GM12878 (cell line): Measurements from ENCODE around the gene TOR2A. TPM values are rescaled to one million over a fixed set of nuclear protein-coding genes. Genes with fewer than 3 reads are reported as not detected.

Source experiments
- ATAC-seq: fragments of 200-7000 bp; cut with Tn5 transposase; 3 replicates; pipeline ENCODE4 v1.9.1; 2020; ENCODE audit warnings: mild to moderate bottlenecking, moderate library complexity
- BruUV-seq: library from RNA; stranded (reverse); fragments of 400-500 nt; replicated peaks from 2 replicates; lab custom pipeline; 2021; lab: Mats Ljungman, UMichigan
- CTCF ChIA-PET: fragments of 300-600 bp; sonication (Branson Sonifier 250); formaldehyde crosslinking; extraction: SDS; loops from one replicate; lab custom pipeline; 2021; ENCODE audit warnings: inconsistent platforms; lab: Yijun Ruan, JAX
- POLR2A ChIA-PET: fragments of 350-600 bp; formaldehyde crosslinking; extraction: SDS; loops from one replicate; lab custom pipeline; 2021; ENCODE audit warnings: inconsistent platforms; lab: Charles Lee
- RAD21 ChIA-PET: fragments of 300-600 bp; sonication (Branson Sonifier 250); formaldehyde crosslinking; loops from one replicate; lab custom pipeline; 2023; ENCODE audit warnings: antibody characterized with exemption; ENCODE audit not compliant: unreplicated experiment; lab: Charles Lee
- SMC1A ChIA-PET: fragments of 300-600 bp; sonication (Branson Sonifier 250); formaldehyde crosslinking; loops from one replicate; lab custom pipeline; 2023; ENCODE audit not compliant: unreplicated experiment, uncharacterized antibody; lab: Charles Lee
- DNase-seq: peaks from one replicate; pipeline ENCODE4 v3.0.0-alpha.2; 2011; ENCODE audit warnings: low read depth, low spot score
- FAIRE-seq: peaks from 3 replicates; lab custom pipeline; 2011; peaks lifted over from hg19 to GRCh38; lab: Jason Lieb, UNC
- H2AFZ ChIP-seq: 2 replicates; pipeline ENCODE4 v1.6.0; 2011; ENCODE audit warnings: low read depth, low read length, control low read depth; ENCODE audit not compliant: control insufficient read depth
- H3K27ac ChIP-seq: 2 replicates; pipeline ENCODE4 v1.5.1; 2011; ENCODE audit warnings: control low read depth; ENCODE audit not compliant: control insufficient read depth, insufficient read depth
- H3K27me3 ChIP-seq, 2 experiments: replicated peaks in 1 of 2; 2 replicates each; pipeline versions ENCODE4 v1.6.0 to v1.6.1; 2011; ENCODE audit warnings: low read length in 1 of 2; ENCODE audit not compliant: control insufficient read depth in 2 of 2, insufficient read depth in 2 of 2
- H3K36me3 ChIP-seq, 2 experiments: 2 replicates each; pipeline ENCODE4 v1.5.1; 2011; ENCODE audit warnings: low read length in 1 of 2; ENCODE audit not compliant: control insufficient read depth in 2 of 2, insufficient read depth in 2 of 2
- H3K4me1 ChIP-seq: 2 replicates; pipeline ENCODE4 v1.6.1; 2011; ENCODE audit warnings: mild to moderate bottlenecking, low read length, moderate library complexity, mixed read lengths; ENCODE audit not compliant: control insufficient read depth, insufficient read depth
- H3K4me2 ChIP-seq: 2 replicates; pipeline ENCODE4 v1.6.0; 2011; ENCODE audit warnings: control low read depth; ENCODE audit not compliant: control insufficient read depth, insufficient read depth
- H3K4me3 ChIP-seq: fragments of 200-600 bp; sonication (generic); 2 replicates; pipeline ENCODE4 v1.5.1; 2016
- H3K79me2 ChIP-seq: 2 replicates; pipeline ENCODE4 v1.6.0; 2011; ENCODE audit warnings: low read length; ENCODE audit not compliant: control insufficient read depth, insufficient read depth
- H3K9ac ChIP-seq: 2 replicates; pipeline ENCODE4 v1.8.0; 2011; ENCODE audit warnings: low read length, control low read depth, mixed read lengths; ENCODE audit not compliant: control insufficient read depth, insufficient read depth
- H3K9me3 ChIP-seq: replicated peaks from 3 replicates; pipeline ENCODE4 v1.5.1; 2011; ENCODE audit warnings: mild to moderate bottlenecking, low read length; ENCODE audit not compliant: control insufficient read depth, insufficient read depth
- H4K20me1 ChIP-seq: 2 replicates; pipeline ENCODE4 v1.6.0; 2011; ENCODE audit not compliant: control insufficient read depth, insufficient read depth
- ATF7 ChIP-seq: fragments of 450-650 bp; IDR thresholded peaks from 2 replicates; pipeline ENCODE4 v1.6.1; 2016; ENCODE audit warnings: low read depth, mild to moderate bottlenecking
- CBX3 ChIP-seq: fragments of 200-600 bp; sonication (generic); IDR thresholded peaks from 2 replicates; pipeline ENCODE4 v1.6.1; 2016; ENCODE audit warnings: low read depth, borderline replicate concordance
- CREB1 ChIP-seq: IDR thresholded peaks from 2 replicates; pipeline ENCODE4 v1.6.1; 2012; ENCODE audit warnings: low read depth, mild to moderate bottlenecking, inconsistent platforms
- FOXM1 ChIP-seq: IDR thresholded peaks from 2 replicates; pipeline ENCODE4 v1.6.1; 2012; ENCODE audit warnings: low read depth, mild to moderate bottlenecking, inconsistent platforms, low read length, moderate library complexity
- IKZF1 ChIP-seq: fragments of 450-650 bp; conservative IDR thresholded peaks from 2 replicates; pipeline ENCODE4 v1.6.1; 2017; ENCODE audit warnings: antibody characterized with exemption, mild to moderate bottlenecking
- MEF2B ChIP-seq: fragments of 450-650 bp; IDR thresholded peaks from 2 replicates; pipeline ENCODE4 v1.6.1; 2018; ENCODE audit warnings: mild to moderate bottlenecking, moderate library complexity; ENCODE audit not compliant: partially characterized antibody, poor library complexity, severe bottlenecking
- PML ChIP-seq: IDR thresholded peaks from 2 replicates; pipeline ENCODE4 v1.6.1; 2012; ENCODE audit warnings: low read length, inconsistent platforms
- SKIL ChIP-seq: fragments of 450-650 bp; IDR thresholded peaks from 2 replicates; pipeline ENCODE4 v1.6.1; 2017; ENCODE audit warnings: mild to moderate bottlenecking, low read depth, inconsistent platforms; ENCODE audit not compliant: poor library complexity, severe bottlenecking
- SMAD1 ChIP-seq: fragments of 450-650 bp; IDR thresholded peaks from 2 replicates; pipeline ENCODE4 v1.6.1; 2018; ENCODE audit warnings: mild to moderate bottlenecking, low read depth; ENCODE audit not compliant: partially characterized antibody
- SUZ12 ChIP-seq: fragments of 200-600 bp; sonication (generic); IDR thresholded peaks from one replicate; pipeline ENCODE4 v1.6.1; 2018; ENCODE audit warnings: antibody characterized with exemption, mild to moderate bottlenecking; ENCODE audit not compliant: unreplicated experiment
- WGBS: methylation state at CpG from one replicate; pipeline ENCODE4 v1.1.6; 2016; ENCODE audit warnings: low lambda C conversion rate; ENCODE audit not compliant: insufficient replicate concordance, insufficient coverage; ENCODE audit errors: missing lambda C conversion rate; 5-methylcytosine and 5-hydroxymethylcytosine counted together
- in situ Hi-C: fragments of 300-500 bp; cut with MboI; formaldehyde crosslinking; loops from 9 replicates; pipeline ENCODE4 v1.14.3; 2018; ENCODE audit warnings: mixed read lengths
- intact Hi-C: fragments of 100-400 bp; cut with micrococcal nuclease; formaldehyde crosslinking; loops from one replicate; pipeline ENCODE4 v1.14.2; 2022; ENCODE audit not compliant: unreplicated experiment
- polyA plus RNA-seq, 11 experiments: library from polyadenylated mRNA; depleted of rRNA in 4 of 11; unstranded in 6 of 11; stranded (reverse) in 5 of 11; fragments of >200 nt; fragmentation: Nextera tagmentation in 4 of 11; fragmentation: Illumina TruSeq in 1 of 11; extraction: Ambion mirVana in 4 of 11; extraction: Trizol in 1 of 11; gene quantifications; 1 replicate in 1 of 11; 2 replicates in 10 of 11; pipeline versions ENCODE4 v1.2.1 to v1.2.3, GENCODE V29; 2011 to 2016; ENCODE audit warnings: inconsistent platforms in 2 of 11, missing spikeins in 2 of 11, low read depth in 1 of 11
- total RNA-seq, 4 experiments: library from RNA; depleted of rRNA in 3 of 4; stranded (reverse); fragments of >200 nt in 3 of 4; fragmentation: Illumina TruSeq in 1 of 4; extraction: Trizol in 1 of 4; gene quantifications; 2 replicates each; pipeline versions ENCODE4 v1.2.1 to v1.2.3, GENCODE V29; 2013 to 2021

TOR2A gene
- total and polyA plus RNA-seq, 10 of the 15 experiments (the other 5 are each of a cell fraction or from before 2014, with no cell fraction given) = 0.52 to 23.7 (median 8.5) TPM

- ATAC-seq (no peak), FAIRE-seq (no peak), DNase-seq (no peak)
- no TSS peak for BruUV-seq
- Histone ChIP-seq H3K27me3 (no peaks in the 10 kb centered on the region), H2AFZ (no peak overlapping the region), H3K9ac (no peak overlapping the region), H3K79me2 (peaks cover 13% of the 10 kb centered on the region), H3K27ac (no peak overlapping the region), H3K9me3 (no peaks in the 10 kb centered on the region), H3K4me1 (peaks cover 24% of the 10 kb centered on the region), H3K4me3 (no peak overlapping the region), H3K36me3 (peaks cover 5 to 29% of the 10 kb centered on the region in 2 experiments), H4K20me1 (peaks cover 5% of the 10 kb centered on the region; the same call in 1 of the 2 replicates), H3K4me2 (no peak overlapping the region)
- ChIA-PET POLR2A (interaction anchor here (1.3 to 1.4 kb wide), 2 partner anchors 8 to 17 kb away, joined by 4 to 8 read pairs; no protein-coding TSS in a partner anchor), CTCF (interaction anchor here (0.8 to 9.2 kb wide), 5 partner anchors 8 to 153 kb away, joined by 3 to 75 read pairs (median 4); partner anchors contain the start of genes CDK9 and TOR2A), RAD21 (interaction anchor here (1.1 to 7.6 kb wide), 3 partner anchors 16 to 143 kb away, joined by 4 to 61 read pairs (median 5); partner anchors contain the start of genes CDK9 and TOR2A), SMC1A (interaction anchor here (1.2 to 1.4 kb wide), 3 partner anchors 10 to 149 kb away, joined by 4 to 5 read pairs (median 5); partner anchors contain the start of genes SH2D3C and ST6GALNAC4)
- in situ Hi-C loops (no loop called here), intact Hi-C loops (no loop called here)
- WGBS = 84% methylated on average over 13 of the region's 13 CpGs
- TF ChIP-seq IKZF1 = no peak
- no peak for TF ChIP-seq FOXM1
- TF ChIP-seq PML = no peak
- no peak for TF ChIP-seq SMAD1
- TF ChIP-seq SUZ12 = no peak
- no peak for TF ChIP-seq MEF2B
- TF ChIP-seq SKIL = no peak
- TF ChIP-seq CBX3 = no peak
- TF ChIP-seq CREB1 = no peak
- no peak for TF ChIP-seq ATF7
These were observed 32.8 kb upstream of the TOR2A start for GRCh38 chr9:127767909-127768331.
